Measurements from ENCODE around the gene HMCES.
"Not testable (repeated sequence)": the region's sequence is repeated elsewhere in the genome, so short reads cannot be mapped to it uniquely, and the experiment has no call there.

Gene HMCES

DNA sequence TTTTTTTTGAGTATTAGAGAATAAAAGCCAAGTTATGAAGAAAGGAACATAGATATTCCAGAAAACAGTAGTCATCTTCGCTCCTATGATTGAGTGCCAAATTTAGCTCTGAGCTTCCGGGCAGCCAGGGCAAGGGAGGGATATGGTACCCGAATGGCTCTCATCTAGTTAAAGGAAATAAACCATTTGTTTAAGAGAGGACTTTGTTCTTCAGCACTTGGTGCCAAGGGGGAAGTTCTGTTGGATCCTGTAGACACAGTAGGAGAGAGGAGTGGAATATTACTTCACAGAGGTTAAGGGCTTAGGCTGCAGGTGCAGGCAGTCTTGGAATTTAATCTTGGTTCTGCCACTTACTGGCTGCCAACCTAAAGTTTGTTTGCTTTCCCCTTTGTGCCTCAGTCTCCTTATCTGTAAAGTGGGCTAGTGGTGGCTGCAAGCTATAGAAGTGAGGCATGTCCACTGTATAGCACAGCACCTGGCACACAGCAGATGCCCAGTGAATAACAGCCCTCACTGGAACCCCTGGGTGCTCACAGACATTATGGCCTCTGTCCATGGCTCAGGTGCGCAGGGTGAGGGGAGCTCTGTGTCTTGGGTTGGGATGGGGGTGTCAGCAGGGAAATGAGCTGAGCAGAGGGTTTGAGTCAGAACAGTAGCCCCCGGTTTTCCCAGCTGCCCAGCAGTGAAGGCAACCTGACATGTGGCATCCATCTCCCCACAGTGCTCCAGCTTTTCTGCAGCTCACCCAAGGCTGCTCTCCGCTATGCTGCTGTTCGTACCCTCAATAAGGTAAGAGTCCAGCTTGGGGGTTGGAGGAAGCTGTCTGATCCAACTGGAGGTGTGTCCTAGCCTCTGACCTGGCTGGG lies 18.8 kb upstream of the HMCES start:
- DNase-seq = no peak

DNA sequence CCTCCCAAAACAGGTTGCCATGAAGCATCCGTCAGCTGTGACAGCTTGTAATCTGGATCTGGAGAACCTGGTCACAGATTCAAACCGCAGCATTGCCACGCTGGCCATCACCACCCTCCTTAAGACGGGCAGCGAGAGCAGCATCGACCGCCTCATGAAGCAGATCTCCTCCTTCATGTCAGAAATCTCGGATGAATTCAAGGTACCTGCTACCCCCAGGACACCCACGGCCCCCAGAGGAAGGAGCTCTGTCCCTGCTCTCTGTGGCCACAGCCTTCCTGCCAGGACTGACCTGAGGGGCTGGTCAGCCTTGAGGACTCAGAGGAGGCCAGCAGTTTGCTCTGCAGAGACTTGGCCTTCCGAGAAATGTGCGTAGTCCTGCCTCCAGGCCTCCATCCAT lies 18.1 kb upstream of the HMCES start:
- no peak for DNase-seq

GRCh38 chr3:129261894-129262293 lies 16.8 kb upstream of the HMCES start:
- DNase-seq = no peak

DNA sequence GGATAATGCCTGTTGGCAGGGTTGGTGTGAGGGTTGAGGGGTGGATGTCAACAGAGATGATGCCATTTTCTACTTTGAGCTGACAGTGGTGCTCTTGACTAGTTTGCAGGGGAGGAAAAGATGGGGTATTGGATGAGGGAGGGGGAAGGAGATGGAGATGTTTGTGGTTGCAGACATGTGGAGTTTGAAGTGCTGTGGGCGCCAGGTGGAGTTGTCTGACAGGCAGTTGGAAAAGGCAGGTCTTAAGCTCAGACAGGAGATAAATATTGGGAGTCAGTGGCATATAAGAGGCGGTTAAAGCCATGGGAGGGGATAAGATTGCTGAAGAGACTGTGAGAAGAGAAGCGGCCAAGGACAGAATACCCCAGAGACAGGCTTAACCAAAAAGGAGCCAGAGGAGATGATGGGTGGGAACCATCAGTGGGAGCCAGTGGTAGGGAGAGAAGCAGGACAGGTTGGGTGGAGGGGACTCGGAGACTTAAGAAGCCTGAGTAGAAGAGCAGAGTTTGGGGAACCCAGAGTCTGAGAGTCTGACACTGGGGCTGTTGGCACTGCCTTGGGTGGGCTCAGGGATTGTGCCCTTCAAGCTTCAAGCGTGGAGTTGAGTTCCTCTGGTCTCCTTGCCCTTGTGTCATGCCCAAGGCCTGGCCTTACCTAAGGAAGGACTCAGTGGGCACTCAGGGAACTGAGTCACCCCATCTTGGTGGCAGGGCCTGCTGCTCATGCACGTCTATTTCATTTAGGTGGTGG lies 15.3 kb upstream of the HMCES start:
- DNase-seq = no peak

DNA sequence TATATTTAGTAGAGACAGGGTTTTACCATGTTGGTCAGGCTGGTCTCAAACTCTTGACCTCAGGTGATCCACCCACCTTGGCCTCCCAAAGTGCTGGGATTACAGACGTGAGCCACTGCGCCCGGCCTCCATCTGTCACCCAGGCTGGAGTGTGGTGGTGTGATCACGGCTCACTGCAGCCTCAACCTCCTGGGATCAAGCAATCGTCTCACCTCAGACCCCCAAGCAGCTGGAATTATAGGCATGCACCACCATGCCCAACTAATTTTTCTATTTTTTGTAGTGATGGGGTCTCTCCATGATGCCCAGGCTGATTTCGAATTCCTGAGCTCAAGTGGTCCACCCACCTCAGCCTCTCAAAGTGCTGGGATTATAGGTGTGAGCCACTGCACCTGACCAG lies 13.7 kb upstream of the HMCES start:
- not testable (repeated sequence) for DNase-seq

DNA sequence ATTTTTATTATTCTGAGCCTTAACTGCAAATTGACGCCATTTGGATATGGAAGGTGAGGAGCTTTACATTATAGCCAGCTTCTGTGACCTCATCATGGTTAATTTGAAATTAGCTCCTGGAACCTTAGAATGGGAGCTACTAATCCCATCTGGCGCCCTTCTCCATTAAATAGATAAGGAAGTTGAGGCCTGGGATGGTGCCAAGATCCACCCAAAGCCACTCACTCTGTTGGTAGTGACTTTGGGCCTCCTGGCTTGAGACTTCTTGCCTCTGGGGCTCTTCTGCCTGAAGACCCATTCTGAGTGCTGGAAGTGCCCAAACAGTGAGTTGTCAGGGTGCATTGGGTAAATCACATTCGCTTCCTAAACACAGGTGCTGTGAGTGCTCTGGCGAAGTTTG lies 12.0 kb upstream of the HMCES start:
- DNase-seq = no peak

- DNase-seq = no peak
Measured at GRCh38 chr3:129268396-129268795, 10.3 kb upstream of the HMCES start.

DNA sequence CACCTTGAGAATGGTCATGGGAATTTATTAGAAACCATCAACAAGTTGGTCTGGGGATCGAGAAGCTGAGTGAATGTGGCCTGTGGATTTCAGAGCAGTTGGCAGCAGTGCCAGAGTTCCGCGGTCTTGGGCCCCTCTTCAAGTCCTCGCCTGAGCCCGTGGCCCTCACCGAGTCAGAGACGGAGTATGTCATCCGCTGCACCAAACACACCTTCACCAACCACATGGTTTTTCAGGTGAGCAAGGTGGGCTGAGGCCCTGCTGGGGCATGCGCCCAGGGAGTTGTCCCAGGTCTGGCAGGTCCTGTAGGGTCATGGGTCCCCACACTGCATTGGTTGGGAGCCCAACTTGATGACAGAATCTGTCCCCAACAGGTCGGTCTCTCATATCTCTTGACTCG lies 7.0 kb upstream of the HMCES start:
- no peak for DNase-seq

- no peak for DNase-seq
Measured at GRCh38 chr3:129276385-129276784, 2.3 kb upstream of the HMCES start.

DNA sequence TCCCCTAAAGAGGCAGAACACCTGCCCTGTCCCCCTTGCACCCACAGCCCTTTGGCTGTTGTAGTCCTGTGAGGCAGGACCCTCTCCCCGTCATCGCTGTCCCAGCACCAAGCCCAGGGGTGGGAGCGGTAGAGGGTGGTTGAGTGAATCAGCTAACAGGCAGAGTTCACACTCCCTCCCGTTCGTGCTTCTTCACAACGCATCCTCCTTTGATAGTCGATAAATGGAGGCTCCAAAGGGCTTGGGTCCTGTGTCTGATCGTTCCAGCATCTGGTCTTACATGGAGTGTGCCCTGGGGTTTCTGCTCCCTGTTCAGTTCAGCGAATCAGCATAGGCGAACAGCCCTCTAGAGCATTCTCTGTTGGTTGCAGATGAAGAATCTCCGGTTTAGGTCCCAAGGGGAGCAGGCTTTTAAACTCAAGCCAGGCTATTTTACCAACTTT lies 820 bp upstream of the HMCES start:
- DNase-seq = peak; percentile 29

GRCh38 chr3:129278966-129279906 lies 566 bp downstream of the HMCES start:
- peak; percentile 66 for DNase-seq

- no peak for DNase-seq
Measured at GRCh38 chr3:129280183-129280582, 1.5 kb downstream of the HMCES start.

DNA sequence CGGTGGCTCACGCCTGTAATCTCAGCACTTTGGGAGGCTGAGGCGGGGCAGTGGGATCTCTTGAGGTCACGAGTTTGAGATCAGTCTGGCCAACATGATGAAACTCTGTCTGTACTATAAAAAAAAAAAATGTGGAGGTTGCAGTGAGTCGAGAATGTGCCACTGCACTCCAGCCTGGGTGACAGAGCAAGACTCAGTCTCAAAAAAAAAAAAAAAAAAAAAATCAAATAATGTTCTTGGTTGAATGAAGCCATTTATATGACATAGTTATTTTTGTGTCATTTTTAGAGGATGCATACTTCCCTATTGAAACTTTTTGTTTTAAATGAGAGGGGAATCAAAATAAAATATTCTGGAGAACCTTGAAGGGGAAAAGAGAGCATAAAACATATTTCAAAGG lies 3.1 kb downstream of the HMCES start:
- DNase-seq = no peak

- no peak for DNase-seq
Measured at GRCh38 chr3:129282727-129283327, 4.2 kb downstream of the HMCES start.

DNA sequence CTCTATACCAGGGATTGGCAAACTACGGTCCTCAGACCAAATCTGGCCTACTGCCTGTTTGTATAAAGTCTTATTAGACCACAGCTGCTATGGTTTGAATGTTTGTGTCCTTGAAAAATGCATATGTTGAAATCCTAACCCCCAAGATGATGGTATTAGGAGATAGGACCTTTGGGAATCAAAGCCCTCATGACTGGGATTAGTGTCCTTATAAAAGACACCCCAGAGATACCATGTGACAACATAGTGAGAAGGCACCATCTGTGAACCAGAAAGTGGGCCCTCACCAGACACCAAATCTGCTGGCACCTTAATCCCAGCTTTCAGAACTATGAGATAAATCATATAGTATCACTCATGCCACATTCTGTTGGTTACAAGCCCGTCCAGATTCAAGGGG lies 7.4 kb downstream of the HMCES start:
- no peak for DNase-seq

DNA sequence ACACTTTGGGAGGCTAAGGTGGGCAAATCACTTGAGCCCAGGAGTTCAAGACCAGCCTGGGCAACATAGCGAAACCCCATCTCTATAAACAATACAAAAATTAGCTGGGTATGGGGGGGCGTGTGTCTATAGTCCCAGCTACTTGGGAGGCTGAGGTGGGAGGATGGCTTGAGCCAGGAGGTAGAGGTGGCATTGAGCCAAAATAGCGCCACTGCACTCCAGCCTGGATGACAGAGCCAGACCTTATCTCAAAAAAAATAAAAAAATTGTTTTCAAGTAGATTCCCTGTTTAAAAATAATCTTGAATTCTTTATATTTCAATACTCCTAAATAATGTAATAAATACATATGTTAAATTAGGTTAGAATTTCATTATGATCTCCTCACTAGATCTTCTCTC lies 9.8 kb downstream of the HMCES start:
- DNase-seq = no peak

- no peak for DNase-seq
Measured at GRCh38 chr3:129289201-129289921, 10.7 kb downstream of the HMCES start.

DNA sequence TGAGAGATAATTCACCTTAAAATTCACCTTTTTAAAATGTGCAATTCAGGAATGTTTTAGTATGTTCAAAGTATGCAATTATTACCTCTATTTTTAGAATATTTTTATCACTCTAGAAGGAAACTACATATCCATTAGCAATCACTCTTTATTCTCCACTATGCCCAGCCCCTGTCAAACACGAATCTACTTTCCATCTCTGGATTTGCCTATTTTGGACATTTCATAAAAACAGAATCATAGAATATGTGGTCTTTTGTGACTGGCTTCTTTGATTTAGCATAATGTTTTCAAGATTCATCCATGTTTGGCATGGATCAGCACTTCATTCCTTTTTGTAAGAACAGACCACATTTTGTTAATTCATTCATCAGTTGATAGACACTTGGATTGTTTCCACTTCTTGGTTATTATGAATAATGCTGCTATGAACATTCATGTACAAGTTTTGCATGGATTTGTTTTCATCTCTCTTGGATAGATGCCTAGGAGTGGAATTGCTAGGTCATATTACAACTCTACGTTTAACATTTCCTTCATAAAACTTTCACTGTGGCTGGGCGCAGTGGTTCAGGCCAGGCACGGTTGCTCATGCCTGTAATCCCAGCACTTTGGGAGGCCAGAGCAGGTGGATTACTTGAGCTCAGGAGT lies 12.7 kb downstream of the HMCES start:
- no peak for DNase-seq

GRCh38 chr3:129295286-129295685 lies 16.6 kb downstream of the HMCES start:
- DNase-seq = no peak

DNA sequence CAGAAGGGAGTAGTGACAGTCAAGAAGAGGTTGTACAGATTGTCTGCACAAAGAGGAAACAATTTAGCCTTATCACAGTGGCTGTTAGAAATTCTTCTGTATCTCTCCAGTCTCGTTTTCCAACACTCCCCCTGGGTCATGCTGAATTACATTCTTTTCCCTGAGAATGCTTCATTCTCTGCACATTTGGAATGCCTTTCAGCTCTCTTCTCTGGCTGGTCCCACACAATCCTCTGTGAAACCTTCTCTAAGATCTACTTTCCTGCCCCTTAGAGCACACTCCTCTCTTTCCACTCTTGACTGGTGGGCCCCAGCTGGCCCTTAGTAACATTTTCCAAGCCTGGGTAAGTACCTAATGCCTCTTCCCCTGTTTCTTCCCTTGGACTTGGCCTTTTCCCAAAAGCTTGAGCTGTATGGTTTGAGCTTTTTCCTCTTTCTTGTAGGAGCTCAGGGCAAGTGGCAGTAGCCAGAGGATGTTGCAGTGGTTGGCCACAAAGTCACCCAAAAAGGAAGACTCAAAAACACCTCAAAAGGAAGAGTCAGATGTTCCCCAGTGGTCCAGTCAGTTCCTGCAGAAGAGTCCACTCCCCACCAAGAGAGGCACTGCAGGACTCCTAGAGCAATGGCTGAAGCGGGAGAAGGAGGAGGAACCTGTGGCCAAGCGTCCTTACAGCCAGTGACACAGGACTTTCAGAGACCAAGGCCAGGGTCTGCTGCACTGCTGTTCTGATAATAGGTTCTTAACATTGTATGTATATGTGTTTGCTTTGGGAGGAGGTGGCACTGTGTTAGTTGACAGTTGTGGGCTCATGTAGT lies 25.7 kb downstream of the HMCES start:
- peak; percentile 20 for DNase-seq

DNA sequence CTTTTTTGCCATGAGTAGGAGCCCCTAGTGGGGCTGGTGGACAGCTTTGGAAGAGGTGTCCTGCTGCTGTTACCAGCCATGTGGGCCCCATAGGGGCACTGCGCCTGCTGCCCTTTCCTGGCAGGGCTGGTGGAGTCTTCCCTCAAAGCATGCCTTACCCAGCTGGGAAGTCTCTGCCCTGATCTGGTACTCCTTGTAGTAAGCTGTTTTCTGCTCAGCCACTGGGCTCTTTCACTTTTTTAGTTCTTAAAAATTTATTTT lies 26.2 kb downstream of the HMCES start:
- no peak for DNase-seq

Data from right hindlimb (tissue), 1 donor.